ENCODE results near the gene CTDNEP1. TPM values are rescaled to one million over a fixed set of nuclear protein-coding genes. Genes with fewer than 3 reads are reported as not detected.

The CTDNEP1 gene
- total RNA-seq, 1 experiment from 2014 or later = 132 TPM

DNA sequence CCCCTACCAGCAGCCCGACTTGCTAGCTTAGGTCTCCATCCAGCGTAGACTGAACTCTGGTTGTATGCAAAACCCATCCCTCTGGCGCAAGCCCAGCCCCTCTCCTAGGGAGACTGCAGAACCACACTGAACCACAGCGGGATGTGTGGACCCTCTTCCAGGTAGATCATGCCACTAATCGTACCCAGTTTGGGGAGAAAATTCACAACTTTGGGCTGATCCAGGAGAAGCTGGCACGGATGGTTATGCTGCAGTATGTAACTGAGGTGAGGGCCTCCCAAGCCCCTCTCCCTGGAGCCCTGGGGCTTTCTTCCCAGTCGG, 28.6 kb downstream of the CTDNEP1 start:
- BruUV-seq (replicated peaks) = no TSS peak
- peaks cover 5% of the 10 kb centered on the region; the same call in 1 of the 2 replicates for H3K36me3 ChIP-seq (ENCODE audit: control insufficient read depth, insufficient read depth, low read length)
- H3K4me1 ChIP-seq (ENCODE audit: control insufficient read depth, insufficient read depth, low read length) = peaks cover 62% of the 10 kb centered on the region
- ChIA-PET CTCF (interaction anchor here (0.5 kb wide), 1 partner anchor 411 kb away, joined by 3 read pairs; no protein-coding TSS in a partner anchor), POLR2A (interaction anchor here (0.5 kb wide), 1 partner anchor 83 kb away, joined by 5 read pairs; no protein-coding TSS in a partner anchor)
- TF ChIP-seq SIN3A (IDR thresholded peaks at IDR 0.05; ENCODE audit: borderline replicate concordance, insufficient read depth, low read depth, low read length) (0 out of 2 replicates have a peak, but pooled peaks have one; percentile 55), TCF7L2 (IDR thresholded peaks at IDR 0.05; ENCODE audit: low read depth, low read length) (no peak)
- ATAC-seq (peak; percentile 1; the same call in 1 of the 2 replicates), DNase-seq (ENCODE audit: low read depth, low spot score) (no peak)
- peak overlapping the region; percentile 48; the same call in 1 of the 2 replicates for H3K27ac ChIP-seq (ENCODE audit: low read length)
- intact Hi-C loops (cut with micrococcal nuclease; ENCODE audit: unreplicated experiment) (no loop called here), in situ Hi-C loops (cut with HindIII; ENCODE audit: low pct_unique_long_range_greater_than_20kb, low sequenced_read_pairs) (no loop called here)
- H3K4me3 ChIP-seq (ENCODE audit: low read depth in 2 of 2, low read length in 2 of 2) = no peak overlapping the region
- no peaks in the 10 kb centered on the region for H3K27me3 ChIP-seq (ENCODE audit: control insufficient read depth, insufficient read depth, low read length)
- no peaks in the 10 kb centered on the region for H3K9me3 ChIP-seq (ENCODE audit: control insufficient read depth, insufficient read depth, low read depth, low read length)

DNA sequence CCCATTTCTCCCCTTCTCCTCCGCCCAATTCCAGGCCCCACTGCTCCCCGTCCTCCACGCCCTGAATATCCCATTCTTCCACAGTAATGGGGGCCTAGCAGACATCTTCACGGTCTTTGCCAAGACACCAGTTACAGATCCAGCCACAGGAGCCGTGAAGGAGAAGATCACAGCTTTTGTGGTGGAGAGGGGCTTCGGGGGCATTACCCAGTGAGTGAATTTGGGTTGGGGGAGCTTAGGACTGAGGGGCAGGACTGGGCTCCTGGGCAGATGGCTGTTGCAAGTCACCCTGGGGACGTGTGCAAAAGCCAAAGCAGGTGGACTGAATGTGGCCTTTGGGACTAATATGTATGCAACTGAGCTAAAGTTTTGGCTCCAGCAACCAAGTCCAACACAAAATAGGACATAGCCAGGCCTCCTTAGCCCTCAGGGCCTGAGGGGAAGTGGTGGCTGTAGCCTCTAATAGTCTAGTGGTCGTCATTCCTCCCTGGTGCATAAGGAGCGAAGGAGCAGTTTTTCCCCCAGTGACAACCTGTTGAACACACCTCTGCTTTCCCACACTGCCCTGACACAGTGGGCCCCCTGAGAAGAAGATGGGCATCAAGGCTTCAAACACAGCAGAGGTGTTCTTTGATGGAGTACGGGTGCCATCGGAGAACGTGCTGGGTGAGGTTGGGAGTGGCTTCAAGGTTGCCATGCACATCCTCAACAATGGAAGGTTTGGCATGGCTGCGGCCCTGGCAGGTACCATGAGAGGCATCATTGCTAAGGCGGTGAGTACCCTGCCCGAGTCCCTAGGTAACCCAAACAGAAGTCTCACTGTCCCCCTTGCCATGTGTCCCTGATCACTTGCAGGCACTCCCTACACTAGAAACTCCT, 29.2 kb downstream of the CTDNEP1 start:
- no peaks in the 10 kb centered on the region for H3K27me3 ChIP-seq (ENCODE audit: control insufficient read depth, insufficient read depth, low read length)
- H3K4me3 ChIP-seq (ENCODE audit: low read depth in 2 of 2, low read length in 2 of 2) = no peak overlapping the region
- peaks cover 65% of the 10 kb centered on the region for H3K4me1 ChIP-seq (ENCODE audit: control insufficient read depth, insufficient read depth, low read length)
- peak overlapping the region; percentile 95; the same call in 1 of the 2 replicates for H3K27ac ChIP-seq (ENCODE audit: low read length)
- ChIA-PET CTCF (interaction anchor here (0.5 kb wide), 2 partner anchors 104 to 410 kb away, joined by 3 to 12 read pairs; no protein-coding TSS in a partner anchor), POLR2A (interaction anchor here (0.5 kb wide), 1 partner anchor 83 kb away, joined by 5 read pairs; no protein-coding TSS in a partner anchor)
- BruUV-seq (replicated peaks) = TSS peak; percentile 74
- in situ Hi-C loops (cut with HindIII; ENCODE audit: low pct_unique_long_range_greater_than_20kb, low sequenced_read_pairs) = no loop called here
- peaks cover 5% of the 10 kb centered on the region; the same call in 1 of the 2 replicates for H3K36me3 ChIP-seq (ENCODE audit: control insufficient read depth, insufficient read depth, low read length)
- TF ChIP-seq POLR2AphosphoS5 (IDR thresholded peaks at IDR 0.05; ENCODE audit: low read depth, low read length) (peak; percentile 65), SIN3A (IDR thresholded peaks at IDR 0.05; ENCODE audit: borderline replicate concordance, insufficient read depth, low read depth, low read length) (peak; percentile 9; the same call in 1 of the 2 replicates)
- TF ChIP-seq, protein P1, sequence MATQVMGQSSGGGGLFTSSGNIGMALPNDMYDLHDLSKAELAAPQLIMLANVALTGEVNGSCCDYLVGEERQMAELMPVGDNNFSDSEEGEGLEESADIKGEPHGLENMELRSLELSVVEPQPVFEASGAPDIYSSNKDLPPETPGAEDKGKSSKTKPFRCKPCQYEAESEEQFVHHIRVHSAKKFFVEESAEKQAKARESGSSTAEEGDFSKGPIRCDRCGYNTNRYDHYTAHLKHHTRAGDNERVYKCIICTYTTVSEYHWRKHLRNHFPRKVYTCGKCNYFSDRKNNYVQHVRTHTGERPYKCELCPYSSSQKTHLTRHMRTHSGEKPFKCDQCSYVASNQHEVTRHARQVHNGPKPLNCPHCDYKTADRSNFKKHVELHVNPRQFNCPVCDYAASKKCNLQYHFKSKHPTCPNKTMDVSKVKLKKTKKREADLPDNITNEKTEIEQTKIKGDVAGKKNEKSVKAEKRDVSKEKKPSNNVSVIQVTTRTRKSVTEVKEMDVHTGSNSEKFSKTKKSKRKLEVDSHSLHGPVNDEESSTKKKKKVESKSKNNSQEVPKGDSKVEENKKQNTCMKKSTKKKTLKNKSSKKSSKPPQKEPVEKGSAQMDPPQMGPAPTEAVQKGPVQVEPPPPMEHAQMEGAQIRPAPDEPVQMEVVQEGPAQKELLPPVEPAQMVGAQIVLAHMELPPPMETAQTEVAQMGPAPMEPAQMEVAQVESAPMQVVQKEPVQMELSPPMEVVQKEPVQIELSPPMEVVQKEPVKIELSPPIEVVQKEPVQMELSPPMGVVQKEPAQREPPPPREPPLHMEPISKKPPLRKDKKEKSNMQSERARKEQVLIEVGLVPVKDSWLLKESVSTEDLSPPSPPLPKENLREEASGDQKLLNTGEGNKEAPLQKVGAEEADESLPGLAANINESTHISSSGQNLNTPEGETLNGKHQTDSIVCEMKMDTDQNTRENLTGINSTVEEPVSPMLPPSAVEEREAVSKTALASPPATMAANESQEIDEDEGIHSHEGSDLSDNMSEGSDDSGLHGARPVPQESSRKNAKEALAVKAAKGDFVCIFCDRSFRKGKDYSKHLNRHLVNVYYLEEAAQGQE (IDR thresholded peaks at IDR 0.05; ENCODE audit: insufficient read depth in 1 of 2, low read depth in 2 of 2, low read length in 1 of 2) = no peak
- ATAC-seq (no peak), DNase-seq (ENCODE audit: low read depth, low spot score) (no peak)
- no peaks in the 10 kb centered on the region for H3K9me3 ChIP-seq (ENCODE audit: control insufficient read depth, insufficient read depth, low read depth, low read length)
- intact Hi-C loops (cut with micrococcal nuclease; ENCODE audit: unreplicated experiment) = no loop called here

DNA sequence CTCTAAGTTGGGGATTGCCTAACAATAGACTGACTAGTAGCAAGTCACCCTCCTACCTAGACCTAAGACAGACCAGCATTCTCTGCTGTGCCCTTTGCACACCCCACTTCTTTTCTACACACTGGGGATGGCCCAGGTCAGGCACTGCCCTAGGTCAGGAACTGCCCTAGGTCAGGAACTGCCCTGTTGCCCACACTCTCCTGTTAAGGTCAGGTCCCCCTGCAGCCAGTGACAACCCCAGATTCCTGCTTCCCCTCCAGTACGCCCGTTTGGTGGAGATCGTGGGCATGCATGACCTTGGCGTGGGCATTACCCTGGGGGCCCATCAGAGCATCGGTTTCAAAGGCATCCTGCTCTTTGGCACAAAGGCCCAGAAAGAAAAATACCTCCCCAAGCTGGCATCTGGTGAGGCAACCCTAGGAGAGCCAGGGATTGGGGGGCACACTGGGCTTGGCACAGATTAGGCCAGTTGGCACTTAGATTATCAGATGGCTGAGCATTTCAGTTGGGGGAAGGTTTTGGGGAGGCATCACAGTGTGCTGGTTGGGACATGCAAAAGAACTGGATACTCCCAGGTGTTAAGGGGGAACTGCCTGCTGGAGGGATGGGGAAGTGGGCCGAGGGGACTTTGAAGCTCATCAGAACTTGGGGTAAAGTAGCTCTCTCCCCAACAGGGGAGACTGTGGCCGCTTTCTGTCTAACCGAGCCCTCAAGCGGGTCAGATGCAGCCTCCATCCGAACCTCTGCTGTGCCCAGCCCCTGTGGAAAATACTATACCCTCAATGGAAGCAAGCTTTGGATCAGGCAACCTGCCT, 30.0 kb downstream of the CTDNEP1 start:
- ATAC-seq (no peak), DNase-seq (ENCODE audit: low read depth, low spot score) (no peak)
- ChIA-PET POLR2A (no interaction called here), CTCF (interaction anchor here (0.5 to 1.2 kb wide), 5 partner anchors 16 to 176 kb away, joined by 3 to 12 read pairs (median 4); no protein-coding TSS in a partner anchor)
- TF ChIP-seq SIN3A (IDR thresholded peaks at IDR 0.05; ENCODE audit: borderline replicate concordance, insufficient read depth, low read depth, low read length) = peak; percentile 47; the same call in 1 of the 2 replicates
- TF ChIP-seq, protein P2, sequence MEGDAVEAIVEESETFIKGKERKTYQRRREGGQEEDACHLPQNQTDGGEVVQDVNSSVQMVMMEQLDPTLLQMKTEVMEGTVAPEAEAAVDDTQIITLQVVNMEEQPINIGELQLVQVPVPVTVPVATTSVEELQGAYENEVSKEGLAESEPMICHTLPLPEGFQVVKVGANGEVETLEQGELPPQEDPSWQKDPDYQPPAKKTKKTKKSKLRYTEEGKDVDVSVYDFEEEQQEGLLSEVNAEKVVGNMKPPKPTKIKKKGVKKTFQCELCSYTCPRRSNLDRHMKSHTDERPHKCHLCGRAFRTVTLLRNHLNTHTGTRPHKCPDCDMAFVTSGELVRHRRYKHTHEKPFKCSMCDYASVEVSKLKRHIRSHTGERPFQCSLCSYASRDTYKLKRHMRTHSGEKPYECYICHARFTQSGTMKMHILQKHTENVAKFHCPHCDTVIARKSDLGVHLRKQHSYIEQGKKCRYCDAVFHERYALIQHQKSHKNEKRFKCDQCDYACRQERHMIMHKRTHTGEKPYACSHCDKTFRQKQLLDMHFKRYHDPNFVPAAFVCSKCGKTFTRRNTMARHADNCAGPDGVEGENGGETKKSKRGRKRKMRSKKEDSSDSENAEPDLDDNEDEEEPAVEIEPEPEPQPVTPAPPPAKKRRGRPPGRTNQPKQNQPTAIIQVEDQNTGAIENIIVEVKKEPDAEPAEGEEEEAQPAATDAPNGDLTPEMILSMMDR (IDR thresholded peaks at IDR 0.05) = no peak
- TF ChIP-seq POLR2AphosphoS5 (IDR thresholded peaks at IDR 0.05; ENCODE audit: low read depth, low read length) = peak; percentile 36; the same call in 1 of the 2 replicates
- peaks cover 5% of the 10 kb centered on the region; the same call in 1 of the 2 replicates for H3K36me3 ChIP-seq (ENCODE audit: control insufficient read depth, insufficient read depth, low read length)
- BruUV-seq (replicated peaks) = TSS peak; percentile 29
- H3K27me3 ChIP-seq (ENCODE audit: control insufficient read depth, insufficient read depth, low read length) = no peaks in the 10 kb centered on the region
- H3K27ac ChIP-seq (ENCODE audit: low read length) = peak overlapping the region; percentile 95
- peak overlapping the region; percentile 73 to 78; a peak in 3 of 4 replicates for H3K4me3 ChIP-seq (ENCODE audit: low read depth in 2 of 2, low read length in 2 of 2)
- intact Hi-C loops (cut with micrococcal nuclease; ENCODE audit: unreplicated experiment) = no loop called here
- in situ Hi-C loops (cut with HindIII; ENCODE audit: low pct_unique_long_range_greater_than_20kb, low sequenced_read_pairs) = no loop called here
- peaks cover 69% of the 10 kb centered on the region for H3K4me1 ChIP-seq (ENCODE audit: control insufficient read depth, insufficient read depth, low read length)
- no peaks in the 10 kb centered on the region for H3K9me3 ChIP-seq (ENCODE audit: control insufficient read depth, insufficient read depth, low read depth, low read length)
